GM12878 (cell line): ENCODE data around the gene CHAF1A. TPM values are rescaled to one million over a fixed set of nuclear protein-coding genes. Genes with fewer than 3 reads are reported as not detected.

Source experiments
- BACH1 ChIP-seq: fragments of 450-650 bp; IDR thresholded peaks from 2 replicates; pipeline ENCODE4 v1.6.1; 2017; ENCODE audit warnings: mild to moderate bottlenecking, borderline replicate concordance
- BHLHE40 ChIP-seq, 2 experiments: fragments of 450-650 bp in 1 of 2; IDR thresholded peaks; 2 replicates each; pipeline ENCODE4 v1.6.1; 2011 to 2017; ENCODE audit warnings: low read depth in 2 of 2, borderline replicate concordance in 1 of 2, improper control_type of control experiment in 1 of 2, low read length in 1 of 2, mild to moderate bottlenecking in 1 of 2
- CBX3 ChIP-seq: fragments of 200-600 bp; sonication (generic); IDR thresholded peaks from 2 replicates; pipeline ENCODE4 v1.6.1; 2016; ENCODE audit warnings: low read depth, borderline replicate concordance
- CHD2 ChIP-seq: IDR thresholded peaks from 2 replicates; pipeline ENCODE4 v1.6.1; 2011; ENCODE audit warnings: low read depth, low read length, improper control_type of control experiment, borderline replicate concordance
- CUX1 ChIP-seq: IDR thresholded peaks from 2 replicates; pipeline ENCODE4 v1.6.1; 2012; ENCODE audit warnings: improper control_type of control experiment, low read depth, low read length; ENCODE audit not compliant: insufficient replicate concordance
- EED ChIP-seq: sonication (generic); IDR thresholded peaks from 2 replicates; pipeline ENCODE4 v1.6.1; 2016; ENCODE audit warnings: antibody characterized with exemption, low read depth
- EP300 ChIP-seq, 2 experiments: fragments of 150-350 bp in 1 of 2; IDR thresholded peaks; 2 replicates each; pipeline ENCODE4 v1.6.1; 2011 to 2012; ENCODE audit warnings: low read depth in 2 of 2, low read length in 2 of 2, borderline replicate concordance in 1 of 2, improper control_type of control experiment in 1 of 2, inconsistent platforms in 1 of 2; ENCODE audit not compliant: control insufficient read depth in 1 of 2
- FOXK2 ChIP-seq: fragments of 450-650 bp; IDR thresholded peaks from 2 replicates; pipeline ENCODE4 v1.6.1; 2017; ENCODE audit warnings: mild to moderate bottlenecking, moderate library complexity
- GATAD2B ChIP-seq: fragments of 450-650 bp; conservative IDR thresholded peaks from 2 replicates; pipeline ENCODE4 v1.6.1; 2017; ENCODE audit warnings: low read depth, mild to moderate bottlenecking, moderate library complexity
- HSF1 ChIP-seq: fragments of 150-350 bp; IDR thresholded peaks from 2 replicates; pipeline ENCODE4 v1.6.1; 2014; ENCODE audit warnings: mild to moderate bottlenecking, low read depth, low read length
- NR2F1 ChIP-seq: fragments of 450-650 bp; conservative IDR thresholded peaks from 2 replicates; pipeline ENCODE4 v1.6.1; 2017; ENCODE audit warnings: mild to moderate bottlenecking
- PKNOX1 ChIP-seq: fragments of 450-650 bp; IDR thresholded peaks from 2 replicates; pipeline ENCODE4 v1.6.1; 2016; ENCODE audit warnings: mild to moderate bottlenecking
- RB1 ChIP-seq: fragments of 450-650 bp; formaldehyde crosslinking; IDR thresholded peaks from 2 replicates; pipeline ENCODE4 v1.6.1; 2017; ENCODE audit warnings: mild to moderate bottlenecking, borderline replicate concordance
- RELB ChIP-seq: fragments of 450-650 bp; IDR thresholded peaks from 2 replicates; pipeline ENCODE4 v1.6.1; 2017; ENCODE audit warnings: low read depth, mild to moderate bottlenecking, moderate library complexity
- RUNX3 ChIP-seq: IDR thresholded peaks from 2 replicates; pipeline ENCODE4 v1.6.1; 2012; ENCODE audit warnings: low read length, inconsistent platforms
- SPI1 ChIP-seq: IDR thresholded peaks from 2 replicates; pipeline ENCODE4 v1.6.1; 2011; ENCODE audit warnings: low read depth, mild to moderate bottlenecking, low read length, moderate library complexity, borderline replicate concordance; ENCODE audit not compliant: insufficient read depth
- SREBF2 ChIP-seq: IDR thresholded peaks from 2 replicates; pipeline ENCODE4 v1.6.1; 2012; ENCODE audit warnings: mild to moderate bottlenecking, low read length
- TARDBP ChIP-seq: IDR thresholded peaks from 2 replicates; pipeline ENCODE4 v1.6.1; 2016; ENCODE audit warnings: borderline replicate concordance
- TBL1XR1 ChIP-seq: IDR thresholded peaks from 2 replicates; pipeline ENCODE4 v1.6.1; 2012; ENCODE audit warnings: low read depth, low read length, improper control_type of control experiment
- ZNF207 ChIP-seq: fragments of 450-650 bp; IDR thresholded peaks from 2 replicates; pipeline ENCODE4 v1.6.1; 2014; ENCODE audit warnings: antibody characterized with exemption, mild to moderate bottlenecking, borderline replicate concordance
- polyA plus RNA-seq, 11 experiments: library from polyadenylated mRNA; depleted of rRNA in 4 of 11; unstranded in 6 of 11; stranded (reverse) in 5 of 11; fragments of >200 nt; fragmentation: Nextera tagmentation in 4 of 11; fragmentation: Illumina TruSeq in 1 of 11; extraction: Ambion mirVana in 4 of 11; extraction: Trizol in 1 of 11; gene quantifications; 1 replicate in 1 of 11; 2 replicates in 10 of 11; pipeline versions ENCODE4 v1.2.1 to v1.2.3, GENCODE V29; 2011 to 2016; ENCODE audit warnings: inconsistent platforms in 2 of 11, missing spikeins in 2 of 11, low read depth in 1 of 11
- total RNA-seq, 4 experiments: library from RNA; depleted of rRNA in 3 of 4; stranded (reverse); fragments of >200 nt in 3 of 4; fragmentation: Illumina TruSeq in 1 of 4; extraction: Trizol in 1 of 4; gene quantifications; 2 replicates each; pipeline versions ENCODE4 v1.2.1 to v1.2.3, GENCODE V29; 2013 to 2021

The CHAF1A gene
- total and polyA plus RNA-seq, 10 of the 15 experiments (the other 5 are each of a cell fraction or from before 2014, with no cell fraction given): 1.3 to 69.1 (median 34.2) TPM

- TF ChIP-seq EP300 (IDR thresholded peaks at IDR 0.05; ENCODE audit: borderline replicate concordance in 1 of 2, control insufficient read depth in 1 of 2, low read depth in 2 of 2, low read length in 2 of 2) (no peak), TBL1XR1 (no peak), BHLHE40 (IDR thresholded peaks at IDR 0.05; ENCODE audit: borderline replicate concordance in 1 of 2, low read depth in 2 of 2, low read length in 1 of 2) (no peak), RB1 (no peak), NR2F1 (no peak), RELB (peak; percentile 48; the same call in 1 of the 2 replicates), CBX3 (no peak), ZNF207 (no peak), RUNX3 (peak; percentile 73; the same call in 1 of the 2 replicates), EED (peak; percentile 77), SPI1 (no peak), CUX1 (peak; percentile 23), PKNOX1 (no peak), CHD2 (no peak), BACH1 (no peak), SREBF2 (no peak), HSF1 (no peak), FOXK2 (no peak), TARDBP (no peak), GATAD2B (no peak)
These were observed 27.0 kb upstream of the CHAF1A start (continued) for GRCh38 chr19:4375164-4376027.
